ENCODE data around the gene DNAH17.
"Not testable (repeated sequence)": the region's sequence is repeated elsewhere in the genome, so short reads cannot be mapped to it uniquely, and the experiment has no call there.

Gene DNAH17

GRCh38 chr17:78510141-78511075, 66.8 kb downstream of the DNAH17 start:
- DNase-seq (ENCODE audit: insufficient read length), result no peak
- FAIRE-seq, result no peak
- TF ChIP-seq POLR2AphosphoS5 (IDR thresholded peaks at IDR 0.05; ENCODE audit: low read depth, low read length) (no peak), POLR2A (IDR thresholded peaks at IDR 0.05; ENCODE audit: low read depth, low read length) (no peak), TAF1 (IDR thresholded peaks at IDR 0.05; ENCODE audit: borderline replicate concordance, low read depth, low read length) (no peak)

- TF ChIP-seq TAF1 (IDR thresholded peaks at IDR 0.05; ENCODE audit: borderline replicate concordance, low read depth, low read length) (no peak), POLR2AphosphoS5 (IDR thresholded peaks at IDR 0.05; ENCODE audit: low read depth, low read length) (no peak), POLR2A (IDR thresholded peaks at IDR 0.05; ENCODE audit: low read depth, low read length) (no peak)
- FAIRE-seq (no peak), DNase-seq (ENCODE audit: insufficient read length) (no peak)
Measured at GRCh38 chr17:78507526-78507925, 69.7 kb downstream of the DNAH17 start.

GRCh38 chr17:78506454-78507309, 70.5 kb downstream of the DNAH17 start:
- DNase-seq (ENCODE audit: insufficient read length) (no peak), FAIRE-seq (no peak)
- TF ChIP-seq TAF1 (IDR thresholded peaks at IDR 0.05; ENCODE audit: borderline replicate concordance, low read depth, low read length) (no peak), POLR2AphosphoS5 (IDR thresholded peaks at IDR 0.05; ENCODE audit: low read depth, low read length) (no peak), POLR2A (IDR thresholded peaks at IDR 0.05; ENCODE audit: low read depth, low read length) (no peak)

- DNase-seq (ENCODE audit: insufficient read length) (no peak), FAIRE-seq (no peak)
- TF ChIP-seq POLR2AphosphoS5 (IDR thresholded peaks at IDR 0.05; ENCODE audit: low read depth, low read length) (no peak), POLR2A (IDR thresholded peaks at IDR 0.05; ENCODE audit: low read depth, low read length) (no peak), TAF1 (IDR thresholded peaks at IDR 0.05; ENCODE audit: borderline replicate concordance, low read depth, low read length) (no peak)
Measured at GRCh38 chr17:78504156-78504925, 72.9 kb downstream of the DNAH17 start.

GRCh38 chr17:78503388-78503787, 73.8 kb downstream of the DNAH17 start:
- not testable (repeated sequence) for FAIRE-seq

GRCh38 chr17:78502611-78503148, 74.5 kb downstream of the DNAH17 start:
- no peak for TF ChIP-seq TAF1 (IDR thresholded peaks at IDR 0.05; ENCODE audit: borderline replicate concordance, low read depth, low read length)
- TF ChIP-seq POLR2AphosphoS5 (IDR thresholded peaks at IDR 0.05; ENCODE audit: low read depth, low read length), result no peak
- TF ChIP-seq POLR2A (IDR thresholded peaks at IDR 0.05; ENCODE audit: low read depth, low read length), result no peak
- DNase-seq (ENCODE audit: insufficient read length) (no peak), FAIRE-seq (no peak)

More at GRCh38 chr17:78503388-78503787, 73.8 kb downstream of the DNAH17 start:
- DNase-seq (ENCODE audit: insufficient read length), result not testable (repeated sequence)

- DNase-seq (ENCODE audit: insufficient read length) (no peak), FAIRE-seq (no peak)
- no peak for TF ChIP-seq POLR2A (IDR thresholded peaks at IDR 0.05; ENCODE audit: low read depth, low read length)
- no peak for TF ChIP-seq POLR2AphosphoS5 (IDR thresholded peaks at IDR 0.05; ENCODE audit: low read depth, low read length)
- TF ChIP-seq TAF1 (IDR thresholded peaks at IDR 0.05; ENCODE audit: borderline replicate concordance, low read depth, low read length), result no peak
Measured at GRCh38 chr17:78501241-78502036, 75.8 kb downstream of the DNAH17 start.

GRCh38 chr17:78500806-78501205, 76.4 kb downstream of the DNAH17 start:
- FAIRE-seq (no peak), DNase-seq (ENCODE audit: insufficient read length) (no peak)
- TF ChIP-seq TAF1 (IDR thresholded peaks at IDR 0.05; ENCODE audit: borderline replicate concordance, low read depth, low read length) (no peak), POLR2A (IDR thresholded peaks at IDR 0.05; ENCODE audit: low read depth, low read length) (no peak), POLR2AphosphoS5 (IDR thresholded peaks at IDR 0.05; ENCODE audit: low read depth, low read length) (no peak)

- no peak for DNase-seq (ENCODE audit: insufficient read length)
- no peak for FAIRE-seq
- TF ChIP-seq TAF1 (IDR thresholded peaks at IDR 0.05; ENCODE audit: borderline replicate concordance, low read depth, low read length) (no peak), POLR2AphosphoS5 (IDR thresholded peaks at IDR 0.05; ENCODE audit: low read depth, low read length) (no peak), POLR2A (IDR thresholded peaks at IDR 0.05; ENCODE audit: low read depth, low read length) (no peak)
Measured at GRCh38 chr17:78499715-78500540, 77.3 kb downstream of the DNAH17 start.

Data from GM12892 (cell line).